Raji (cell line): ENCODE data around the gene MPC2.

ENCODE experiments used
- POLR2A ChIP-seq: IDR thresholded peaks from 2 replicates; pipeline ENCODE4 v1.6.1; 2011; ENCODE audit warnings: low read depth, low read length, control low read depth; ENCODE audit not compliant: insufficient read depth

MPC2 gene

GRCh38 chr1:167898578-167899222, 38.2 kb downstream of the MPC2 start:
- TF ChIP-seq POLR2A, result no peak

- TF ChIP-seq POLR2A, result no peak
Observed at GRCh38 chr1:167893798-167894197, 43.1 kb downstream of the MPC2 start.

GRCh38 chr1:167890400-167890799, 46.5 kb downstream of the MPC2 start:
- no peak for TF ChIP-seq POLR2A

DNA sequence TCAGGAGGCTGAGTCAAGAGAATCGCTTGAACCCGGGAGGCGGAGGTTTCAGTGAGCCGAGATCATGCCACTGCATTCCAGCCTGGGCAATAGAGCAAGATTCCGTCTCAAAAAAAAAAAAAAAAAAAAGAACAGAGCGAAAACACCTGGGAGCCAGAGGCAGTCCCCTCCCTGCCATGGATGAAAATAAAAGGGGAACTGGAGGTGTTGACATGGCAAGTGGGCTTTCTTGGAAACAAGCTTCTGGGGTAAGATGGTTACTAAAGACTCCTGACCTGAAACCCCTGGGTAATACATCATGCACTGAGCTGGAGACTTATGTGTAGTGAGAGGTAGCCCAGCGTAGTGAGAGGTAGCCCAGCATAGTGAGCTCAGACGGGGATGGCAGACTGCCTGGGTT, 54.5 kb downstream of the MPC2 start:
- TF ChIP-seq POLR2A, result no peak

DNA sequence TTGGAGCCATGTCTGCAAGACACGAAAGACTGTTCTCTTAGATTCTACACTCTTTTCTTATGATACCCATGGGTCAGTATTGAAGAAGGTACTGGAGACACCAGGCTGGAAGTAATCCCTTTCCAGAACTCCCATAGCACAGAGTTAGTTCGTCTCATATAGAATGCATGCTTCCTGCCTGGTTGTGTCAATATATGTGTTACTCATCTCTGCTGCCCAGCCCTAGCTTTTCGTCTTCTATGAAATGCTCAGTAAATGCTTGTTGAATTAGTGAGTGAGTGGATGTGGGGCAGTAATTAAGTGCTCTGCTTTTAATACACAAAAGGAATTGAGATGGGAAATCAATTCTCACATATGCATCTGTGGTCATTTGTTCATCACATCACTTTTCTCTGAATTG, 55.1 kb downstream of the MPC2 start:
- no peak for TF ChIP-seq POLR2A

DNA sequence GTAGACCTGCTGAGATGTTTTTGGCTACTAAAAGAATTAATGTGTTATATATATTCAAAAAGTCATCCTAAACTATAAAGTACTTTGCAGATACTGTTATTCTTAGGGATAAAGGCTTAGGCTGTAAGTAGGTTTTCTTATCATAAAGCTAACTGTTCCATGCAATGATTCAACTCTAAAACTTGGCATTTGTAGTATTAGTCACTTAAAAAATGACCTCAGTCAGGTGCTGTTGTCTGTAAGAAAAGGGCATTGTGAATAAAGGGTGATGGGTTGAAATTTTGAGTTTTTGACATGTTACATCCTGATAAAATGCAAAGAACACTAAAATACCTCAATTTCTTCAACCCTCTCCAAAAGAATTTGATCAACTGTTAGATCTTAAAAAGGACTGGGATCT, 55.8 kb downstream of the MPC2 start:
- TF ChIP-seq POLR2A, result no peak

DNA sequence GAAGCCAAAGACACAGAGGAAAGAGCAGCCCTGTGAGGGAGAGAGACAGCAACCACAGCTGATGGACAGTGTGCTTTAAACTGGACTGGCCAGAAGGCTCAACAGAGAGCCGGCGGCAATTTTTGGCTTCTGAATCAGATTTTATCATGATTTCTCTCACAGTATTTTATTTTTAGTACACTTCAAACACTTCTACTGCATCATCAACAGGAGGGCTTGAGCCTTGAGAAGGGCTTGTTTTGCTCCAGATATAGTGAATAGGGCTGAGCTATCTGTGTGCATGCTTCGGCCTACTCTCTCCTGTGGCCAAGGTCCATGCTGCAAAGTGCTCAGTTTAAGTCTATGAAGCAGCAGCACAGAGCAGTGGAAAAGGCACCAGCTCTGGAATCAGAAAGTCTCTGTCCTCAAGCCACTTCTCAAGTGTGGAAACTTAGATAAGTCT, 56.3 kb downstream of the MPC2 start:
- no peak for TF ChIP-seq POLR2A

DNA sequence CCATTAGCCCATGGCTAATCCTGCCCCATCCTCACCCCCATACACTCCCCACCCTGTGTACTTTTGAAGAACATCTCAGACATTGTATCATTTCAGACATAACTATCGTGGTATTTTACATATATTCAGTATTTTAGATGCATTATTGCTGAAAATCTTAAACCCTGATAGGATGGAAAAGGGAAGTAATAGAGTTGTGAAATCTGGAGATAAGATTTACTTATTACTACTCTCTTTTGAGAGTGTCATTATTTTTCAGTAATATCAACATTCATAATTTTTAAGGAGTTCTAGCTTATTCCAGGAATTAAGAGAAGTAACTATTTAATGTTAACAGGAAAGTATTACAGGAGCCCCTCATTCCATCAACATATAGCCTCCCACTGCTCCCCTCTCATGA, 57.4 kb downstream of the MPC2 start:
- TF ChIP-seq POLR2A, result no peak

GRCh38 chr1:167878372-167879160, 58.3 kb downstream of the MPC2 start:
- no peak for TF ChIP-seq POLR2A

DNA sequence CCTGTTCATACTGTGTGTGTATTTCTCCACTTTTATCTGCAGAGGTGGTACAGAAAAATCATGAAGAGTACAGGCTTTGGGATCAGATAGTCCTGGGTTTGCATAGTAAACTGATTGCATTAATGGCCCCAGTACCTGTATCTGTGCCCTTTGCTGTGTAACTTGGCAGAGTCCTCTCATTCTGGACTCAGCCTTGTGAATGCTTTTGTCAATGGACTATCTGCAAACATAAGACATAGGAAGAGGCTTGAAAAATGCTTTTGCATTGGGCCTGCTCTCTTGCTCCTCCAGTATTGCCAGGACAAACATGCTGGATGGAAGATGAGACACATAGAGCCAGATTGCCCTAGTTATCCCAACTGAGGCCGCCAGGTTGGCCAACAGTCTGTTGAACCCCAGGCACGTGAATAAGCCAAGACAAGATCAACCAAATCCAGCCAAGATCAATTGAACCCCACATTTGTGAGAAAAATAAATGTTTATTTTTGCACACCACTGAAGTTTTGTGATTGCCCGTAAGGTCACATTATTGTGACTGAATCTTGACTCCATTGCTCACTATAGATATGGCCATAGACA, 60.2 kb downstream of the MPC2 start:
- no peak for TF ChIP-seq POLR2A

- no peak for TF ChIP-seq POLR2A
Observed at GRCh38 chr1:167871331-167871730, 65.5 kb downstream of the MPC2 start.
